Activated CD4-positive, alpha-beta memory T cell treated with anti-CD3 and anti-CD28 coated beads for 36 hours (primary cell): ENCODE results near the gene CPXM1. TPM values are rescaled to one million over a fixed set of nuclear protein-coding genes. Genes with fewer than 3 reads are reported as not detected.
"Not testable (repeated sequence)": the region's sequence is repeated elsewhere in the genome, so short reads cannot be mapped to it uniquely, and the experiment has no call there.

Source experiments
- CTCF ChIA-PET: fragments of 350-600 bp; sonication (Branson Sonifier 250); formaldehyde crosslinking; loops from one replicate; lab custom pipeline; 2021; ENCODE audit warnings: antibody characterized with exemption, inconsistent platforms; lab: Charles Lee
- POLR2A ChIA-PET: fragments of 350-600 bp; sonication (Branson Sonifier 250); formaldehyde crosslinking; loops from one replicate; lab custom pipeline; 2021; ENCODE audit warnings: antibody characterized with exemption; lab: Charles Lee
- DNase-seq: peaks from one replicate; pipeline ENCODE4 v3.0.0-alpha.2; 2020
- H3K27ac Mint-ChIP-seq: one replicate; pipeline ENCODE4 v1.8.0; 2021; ENCODE audit warnings: mixed read lengths
- H3K27me3 Mint-ChIP-seq: one replicate; pipeline ENCODE4 v1.8.0; 2021; ENCODE audit warnings: mixed read lengths
- H3K36me3 Mint-ChIP-seq: one replicate; pipeline ENCODE4 v1.8.0; 2021; ENCODE audit warnings: mixed read lengths
- H3K4me1 Mint-ChIP-seq: one replicate; pipeline ENCODE4 v1.8.0; 2021; ENCODE audit warnings: low read depth, mixed read lengths
- H3K4me3 Mint-ChIP-seq: one replicate; pipeline ENCODE4 v1.8.0; 2021; ENCODE audit warnings: mild to moderate bottlenecking, mixed read lengths
- H3K9me3 Mint-ChIP-seq: one replicate; pipeline ENCODE4 v1.8.0; 2021; ENCODE audit warnings: mixed read lengths
- intact Hi-C: fragments of 100-400 bp; cut with micrococcal nuclease; formaldehyde crosslinking; loops from one replicate; pipeline ENCODE4 v1.15.1; 2023
- total RNA-seq, 2 experiments: library from RNA; stranded (reverse); gene quantifications; one replicate each; pipeline ENCODE4 v1.2.3, GENCODE V29; 2021

Gene CPXM1
- total RNA-seq, 2 experiments from 2014 or later = 2.3 to 2.9 TPM

- Mint-ChIP-seq H3K4me3 (no peak overlapping the region), H3K4me1 (peaks cover 12% of the 10 kb centered on the region), H3K27me3 (peaks cover 12% of the 10 kb centered on the region), H3K27ac (no peak overlapping the region), H3K9me3 (no peaks in the 10 kb centered on the region), H3K36me3 (no peaks in the 10 kb centered on the region)
- DNase-seq = no peak
- intact Hi-C loops = no loop called here
- ChIA-PET CTCF (interaction anchor here (0.6 to 2.5 kb wide), 3 partner anchors 23 to 221 kb away, joined by 3 to 6 read pairs (median 3); no protein-coding TSS in a partner anchor), POLR2A (no interaction called here)
Observed at GRCh38 chr20:2775139-2775538, 25.3 kb downstream of the CPXM1 start.

- H3K27ac Mint-ChIP-seq = no peak overlapping the region
- ChIA-PET CTCF (interaction anchor here (2.7 kb wide), 1 partner anchor 21 kb away, joined by 10 read pairs; no protein-coding TSS in a partner anchor), POLR2A (no interaction called here)
- DNase-seq = no peak
- no peaks in the 10 kb centered on the region for H3K36me3 Mint-ChIP-seq
- H3K9me3 Mint-ChIP-seq = no peaks in the 10 kb centered on the region
- intact Hi-C loops = no loop called here
- peaks cover 10% of the 10 kb centered on the region for H3K27me3 Mint-ChIP-seq
- no peak overlapping the region for H3K4me3 Mint-ChIP-seq
- H3K4me1 Mint-ChIP-seq = peaks cover 12% of the 10 kb centered on the region
Observed at GRCh38 chr20:2773812-2774211, 26.6 kb downstream of the CPXM1 start.

- no peak overlapping the region for H3K27ac Mint-ChIP-seq
- no peaks in the 10 kb centered on the region for H3K9me3 Mint-ChIP-seq
- peaks cover 7% of the 10 kb centered on the region for H3K4me1 Mint-ChIP-seq
- POLR2A ChIA-PET = no interaction called here
- intact Hi-C loops = no loop called here
- H3K36me3 Mint-ChIP-seq = no peaks in the 10 kb centered on the region
- CTCF ChIA-PET = interaction anchor here (2.7 kb wide), 1 partner anchor 19 kb away, joined by 10 read pairs; no protein-coding TSS in a partner anchor
- H3K4me3 Mint-ChIP-seq = no peak overlapping the region
- no peak for DNase-seq
- H3K27me3 Mint-ChIP-seq = peaks cover 10% of the 10 kb centered on the region
Observed at GRCh38 chr20:2771631-2772080, 28.8 kb downstream of the CPXM1 start.

- H3K27ac Mint-ChIP-seq, H3K36me3 Mint-ChIP-seq, CTCF ChIA-PET, H3K27me3 Mint-ChIP-seq, H3K4me1 Mint-ChIP-seq, H3K9me3 Mint-ChIP-seq, H3K4me3 Mint-ChIP-seq, POLR2A ChIA-PET, DNase-seq, intact Hi-C loops: not testable (repeated sequence)
Observed at GRCh38 chr20:2770091-2770490, 30.3 kb downstream of the CPXM1 start.

GRCh38 chr20:2768632-2769015 lies 31.8 kb downstream of the CPXM1 start:
- DNase-seq = no peak
- Mint-ChIP-seq H3K36me3 (no peaks in the 10 kb centered on the region), H3K4me3 (no peak overlapping the region), H3K9me3 (no peaks in the 10 kb centered on the region), H3K27ac (no peak overlapping the region), H3K27me3 (peaks cover 10% of the 10 kb centered on the region), H3K4me1 (peaks cover 7% of the 10 kb centered on the region)
- ChIA-PET POLR2A (interaction anchor here (0.6 kb wide), 1 partner anchor 36 kb away, joined by 4 read pairs; no protein-coding TSS in a partner anchor), CTCF (no interaction called here)
- intact Hi-C loops = no loop called here

- Mint-ChIP-seq H3K27ac (no peak overlapping the region), H3K36me3 (no peaks in the 10 kb centered on the region), H3K4me1 (peaks cover 7% of the 10 kb centered on the region), H3K9me3 (no peaks in the 10 kb centered on the region), H3K27me3 (peaks cover 10% of the 10 kb centered on the region), H3K4me3 (no peak overlapping the region)
- CTCF ChIA-PET = interaction anchor here (1.8 kb wide), 1 partner anchor 15 kb away, joined by 8 read pairs; no protein-coding TSS in a partner anchor
- POLR2A ChIA-PET = interaction anchor here (0.6 kb wide), 1 partner anchor 36 kb away, joined by 4 read pairs; no protein-coding TSS in a partner anchor
- intact Hi-C loops = no loop called here
- DNase-seq = no peak
Observed at GRCh38 chr20:2767768-2768631, 32.4 kb downstream of the CPXM1 start.

GRCh38 chr20:2763186-2763585 lies 37.2 kb downstream of the CPXM1 start:
- no peaks in the 10 kb centered on the region for H3K9me3 Mint-ChIP-seq
- CTCF ChIA-PET = interaction anchor here (1.1 to 1.4 kb wide), 2 partner anchors 10 to 12 kb away, joined by 3 read pairs; no protein-coding TSS in a partner anchor
- no peak overlapping the region for H3K27ac Mint-ChIP-seq
- POLR2A ChIA-PET = no interaction called here
- no peaks in the 10 kb centered on the region for H3K36me3 Mint-ChIP-seq
- H3K27me3 Mint-ChIP-seq = peaks cover 12% of the 10 kb centered on the region
- intact Hi-C loops = no loop called here
- H3K4me3 Mint-ChIP-seq = no peak overlapping the region
- DNase-seq = no peak
- H3K4me1 Mint-ChIP-seq = no peaks in the 10 kb centered on the region

GRCh38 chr20:2762578-2763131 lies 37.8 kb downstream of the CPXM1 start:
- Mint-ChIP-seq H3K4me1 (no peaks in the 10 kb centered on the region), H3K4me3 (no peak overlapping the region), H3K27ac (no peak overlapping the region), H3K9me3 (no peaks in the 10 kb centered on the region), H3K36me3 (no peaks in the 10 kb centered on the region), H3K27me3 (peaks cover 11% of the 10 kb centered on the region)
- DNase-seq = no peak
- POLR2A ChIA-PET = interaction anchor here (1.1 kb wide), 1 partner anchor 10 kb away, joined by 3 read pairs; no protein-coding TSS in a partner anchor
- CTCF ChIA-PET = interaction anchor here (0.8 to 1.4 kb wide), 4 partner anchors 10 to 238 kb away, joined by 3 to 6 read pairs (median 4); no protein-coding TSS in a partner anchor
- intact Hi-C loops = no loop called here

- intact Hi-C loops = no loop called here
- Mint-ChIP-seq H3K9me3 (no peaks in the 10 kb centered on the region), H3K4me3 (no peak overlapping the region), H3K4me1 (no peaks in the 10 kb centered on the region), H3K27ac (no peak overlapping the region), H3K36me3 (no peaks in the 10 kb centered on the region), H3K27me3 (peaks cover 5% of the 10 kb centered on the region)
- POLR2A ChIA-PET = interaction anchor here (1.1 kb wide), 1 partner anchor 10 kb away, joined by 3 read pairs; no protein-coding TSS in a partner anchor
- CTCF ChIA-PET = interaction anchor here (0.8 to 1.4 kb wide), 4 partner anchors 9 to 239 kb away, joined by 3 to 6 read pairs (median 4); no protein-coding TSS in a partner anchor
- no peak for DNase-seq
Observed at GRCh38 chr20:2761885-2762284, 38.5 kb downstream of the CPXM1 start.

- peaks cover 5% of the 10 kb centered on the region for H3K27me3 Mint-ChIP-seq
- no peak for DNase-seq
- ChIA-PET POLR2A (no interaction called here), CTCF (no interaction called here)
- H3K27ac Mint-ChIP-seq = no peak overlapping the region
- intact Hi-C loops = no loop called here
- no peaks in the 10 kb centered on the region for H3K36me3 Mint-ChIP-seq
- H3K4me1 Mint-ChIP-seq = peaks cover 4% of the 10 kb centered on the region
- H3K9me3 Mint-ChIP-seq = no peaks in the 10 kb centered on the region
- H3K4me3 Mint-ChIP-seq = no peak overlapping the region
Observed at GRCh38 chr20:2760952-2761305, 39.5 kb downstream of the CPXM1 start.

- H3K27ac Mint-ChIP-seq = no peak overlapping the region
- no peaks in the 10 kb centered on the region for H3K36me3 Mint-ChIP-seq
- no peak for DNase-seq
- CTCF ChIA-PET = no interaction called here
- POLR2A ChIA-PET = no interaction called here
- H3K4me1 Mint-ChIP-seq = peaks cover 4% of the 10 kb centered on the region
- intact Hi-C loops = no loop called here
- H3K9me3 Mint-ChIP-seq = no peaks in the 10 kb centered on the region
- H3K27me3 Mint-ChIP-seq = peaks cover 5% of the 10 kb centered on the region
- no peak overlapping the region for H3K4me3 Mint-ChIP-seq
Observed at GRCh38 chr20:2760297-2760951, 40.0 kb downstream of the CPXM1 start.
